ENCODE measurements around the gene DACH1. TPM values are rescaled to one million over a fixed set of nuclear protein-coding genes. Genes with fewer than 3 reads are reported as not detected.

Gene DACH1
- total RNA-seq, 1 donor from 2014 or later: 1.2 TPM

GRCh38 chr13:71772361-71772760 lies 94.6 kb downstream of the DACH1 start:
- Histone ChIP-seq H3K4me3 (ENCODE audit: low read depth, low read length) (no peak overlapping the region), H3K36me3 (ENCODE audit: control insufficient read depth, insufficient read depth, low read length) (no peaks in the 10 kb centered on the region), H3K27me3 (ENCODE audit: control insufficient read depth, insufficient read depth, low read length) (no peaks in the 10 kb centered on the region)
- DNase-seq (ENCODE audit: low read depth): no peak
- no peak for TF ChIP-seq CTCF (IDR thresholded peaks at IDR 0.05; ENCODE audit: insufficient read depth, low read length, poor library complexity, severe bottlenecking)

GRCh38 chr13:71771144-71771543 lies 95.9 kb downstream of the DACH1 start:
- H3K4me3 ChIP-seq (ENCODE audit: low read depth, low read length): no peak overlapping the region
- DNase-seq (ENCODE audit: low read depth): no peak
- no peaks in the 10 kb centered on the region for H3K36me3 ChIP-seq (ENCODE audit: control insufficient read depth, insufficient read depth, low read length)
- H3K27me3 ChIP-seq (ENCODE audit: control insufficient read depth, insufficient read depth, low read length): no peaks in the 10 kb centered on the region
- TF ChIP-seq CTCF (IDR thresholded peaks at IDR 0.05; ENCODE audit: insufficient read depth, low read length, poor library complexity, severe bottlenecking): no peak

- TF ChIP-seq CTCF (IDR thresholded peaks at IDR 0.05; ENCODE audit: insufficient read depth, low read length, poor library complexity, severe bottlenecking): no peak
- no peak overlapping the region for H3K4me3 ChIP-seq (ENCODE audit: low read depth, low read length)
- no peaks in the 10 kb centered on the region for H3K36me3 ChIP-seq (ENCODE audit: control insufficient read depth, insufficient read depth, low read length)
- no peaks in the 10 kb centered on the region for H3K27me3 ChIP-seq (ENCODE audit: control insufficient read depth, insufficient read depth, low read length)
- DNase-seq (ENCODE audit: low read depth): peak; percentile 19
Observed at GRCh38 chr13:71770710-71771109, 96.3 kb downstream of the DACH1 start.

- DNase-seq (ENCODE audit: low read depth): no peak
- no peak for TF ChIP-seq CTCF (IDR thresholded peaks at IDR 0.05; ENCODE audit: insufficient read depth, low read length, poor library complexity, severe bottlenecking)
- H3K36me3 ChIP-seq (ENCODE audit: control insufficient read depth, insufficient read depth, low read length): no peaks in the 10 kb centered on the region
- H3K27me3 ChIP-seq (ENCODE audit: control insufficient read depth, insufficient read depth, low read length): no peaks in the 10 kb centered on the region
- no peak overlapping the region for H3K4me3 ChIP-seq (ENCODE audit: low read depth, low read length)
Observed at GRCh38 chr13:71768881-71769280, 98.1 kb downstream of the DACH1 start.

- no peak for DNase-seq (ENCODE audit: low read depth)
- Histone ChIP-seq H3K36me3 (ENCODE audit: control insufficient read depth, insufficient read depth, low read length) (no peaks in the 10 kb centered on the region), H3K4me3 (ENCODE audit: low read depth, low read length) (no peak overlapping the region), H3K27me3 (ENCODE audit: control insufficient read depth, insufficient read depth, low read length) (no peaks in the 10 kb centered on the region)
- TF ChIP-seq CTCF (IDR thresholded peaks at IDR 0.05; ENCODE audit: insufficient read depth, low read length, poor library complexity, severe bottlenecking): no peak
Observed at GRCh38 chr13:71759651-71760511, 107.1 kb downstream of the DACH1 start.

- DNase-seq (ENCODE audit: low read depth): peak; percentile 50
- Histone ChIP-seq H3K36me3 (ENCODE audit: control insufficient read depth, insufficient read depth, low read length) (no peaks in the 10 kb centered on the region), H3K27me3 (ENCODE audit: control insufficient read depth, insufficient read depth, low read length) (no peaks in the 10 kb centered on the region), H3K4me3 (ENCODE audit: low read depth, low read length) (no peak overlapping the region)
- TF ChIP-seq CTCF (IDR thresholded peaks at IDR 0.05; ENCODE audit: insufficient read depth, low read length, poor library complexity, severe bottlenecking): no peak
Observed at GRCh38 chr13:71758828-71759227, 108.2 kb downstream of the DACH1 start.

All from kidney epithelial cell (primary cell).